Measurements from ENCODE around the gene UBAC1.
"Not testable (repeated sequence)": the region's sequence is repeated elsewhere in the genome, so short reads cannot be mapped to it uniquely, and the experiment has no call there.

UBAC1 gene

GRCh38 chr9:135947582-135947981 is 13.6 kb downstream of the UBAC1 start:
- TF ChIP-seq ZFX (IDR thresholded peaks at IDR 0.05) (no peak), CTCF (conservative IDR thresholded peaks at IDR 0.05) (no peak)
- H3K27ac ChIP-seq: no peak overlapping the region

DNA sequence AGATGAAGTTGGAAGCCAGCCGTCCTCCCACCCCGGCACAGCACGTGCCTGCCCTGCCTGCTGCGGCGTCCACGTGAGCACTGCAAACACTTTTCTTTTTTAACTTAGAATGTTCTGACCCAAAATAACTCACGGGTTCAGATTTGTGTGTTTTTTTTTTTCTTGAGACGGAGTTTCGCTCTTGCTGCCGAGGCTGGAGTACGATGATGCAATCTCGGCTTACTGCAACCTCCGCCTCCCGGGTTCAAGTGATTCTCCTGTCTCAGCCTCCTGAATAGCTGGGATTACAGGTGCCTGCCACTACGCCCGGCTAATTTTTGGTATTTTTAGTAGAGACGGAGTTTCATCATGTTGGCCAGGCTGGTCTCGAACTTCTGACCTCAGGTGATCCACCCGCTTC is 14.1 kb downstream of the UBAC1 start:
- not testable (repeated sequence) for H3K27ac ChIP-seq

GRCh38 chr9:135946392-135946994 is 14.7 kb downstream of the UBAC1 start:
- TF ChIP-seq ZFX (IDR thresholded peaks at IDR 0.05) (no peak), CTCF (conservative IDR thresholded peaks at IDR 0.05) (no peak)

GRCh38 chr9:135945969-135946368 is 15.2 kb downstream of the UBAC1 start:
- no peak overlapping the region for H3K27ac ChIP-seq
- TF ChIP-seq ZFX (IDR thresholded peaks at IDR 0.05) (no peak), CTCF (conservative IDR thresholded peaks at IDR 0.05) (no peak)

More at GRCh38 chr9:135946392-135946994, 14.7 kb downstream of the UBAC1 start:
- no peak overlapping the region for H3K27ac ChIP-seq

- H3K27ac ChIP-seq: no peak overlapping the region
- TF ChIP-seq ZFX (IDR thresholded peaks at IDR 0.05): no peak
- TF ChIP-seq CTCF (conservative IDR thresholded peaks at IDR 0.05): no peak
Observed at GRCh38 chr9:135944444-135945252, 16.5 kb downstream of the UBAC1 start.

DNA sequence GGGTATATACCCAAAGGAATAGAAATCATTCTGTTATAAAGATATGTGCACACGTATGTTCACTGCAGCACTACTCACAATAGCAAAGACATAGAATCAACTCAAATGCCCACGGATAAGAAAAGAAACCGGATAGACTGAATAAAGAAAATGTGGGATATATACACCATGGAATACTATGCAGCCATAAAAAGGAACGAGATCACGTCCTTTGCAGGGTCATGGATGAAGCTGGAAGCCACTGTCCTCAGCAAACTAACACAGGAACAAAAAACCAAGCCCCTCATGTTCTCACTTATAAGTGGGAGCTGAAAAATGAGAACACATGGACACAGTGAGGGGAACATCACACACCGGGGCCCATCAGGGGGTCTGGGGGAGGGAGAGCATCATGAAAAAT is 17.6 kb downstream of the UBAC1 start:
- H3K27ac ChIP-seq: not testable (repeated sequence)

DNA sequence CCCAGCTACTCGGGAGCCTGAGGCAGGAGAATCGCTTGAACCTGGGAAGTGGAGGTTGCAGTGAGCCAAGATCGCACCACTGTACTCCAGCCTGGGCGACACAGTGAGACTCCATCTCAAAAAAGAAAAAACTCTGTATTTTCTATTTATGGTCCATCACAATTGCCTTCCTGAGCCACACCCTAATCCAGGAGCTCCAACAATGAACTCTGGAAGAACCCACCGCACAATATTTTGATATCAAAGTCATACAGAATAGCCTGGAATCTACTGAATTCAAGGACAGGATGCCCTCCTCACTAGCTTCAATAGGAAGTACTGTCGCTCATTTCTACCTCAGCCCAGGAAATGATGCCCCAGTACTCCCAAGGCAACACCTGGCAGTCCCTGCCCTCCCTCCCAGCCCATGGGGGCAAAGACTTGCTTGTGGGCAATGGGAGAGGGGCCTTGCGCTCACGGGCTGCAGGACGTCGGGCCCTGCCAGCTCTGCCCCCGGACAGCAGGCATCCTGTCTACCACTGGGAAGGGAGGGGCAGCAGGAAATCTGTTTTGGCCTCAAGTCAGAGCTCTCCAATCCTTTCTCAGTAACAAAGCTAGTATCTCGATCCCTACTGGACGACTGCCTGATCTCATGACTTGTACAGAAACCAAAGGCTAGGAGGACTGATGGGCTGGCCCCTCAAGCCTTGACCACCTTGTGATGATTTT is 19.7 kb downstream of the UBAC1 start:
- no peak for TF ChIP-seq CTCF (conservative IDR thresholded peaks at IDR 0.05)
- H3K27ac ChIP-seq: no peak overlapping the region
